ENCODE measurements around the gene SPEN. TPM values are rescaled to one million over a fixed set of nuclear protein-coding genes. Genes with fewer than 3 reads are reported as not detected.
A peak's percentile ranks its signal among the peaks of the same experiment; 100 is the strongest.

Gene SPEN
- total and polyA plus RNA-seq, 9 of the 15 experiments (the other 6 are each of a cell fraction or from before 2014, with no cell fraction given) = 5.7 to 87.5 (median 27.2) TPM

DNA sequence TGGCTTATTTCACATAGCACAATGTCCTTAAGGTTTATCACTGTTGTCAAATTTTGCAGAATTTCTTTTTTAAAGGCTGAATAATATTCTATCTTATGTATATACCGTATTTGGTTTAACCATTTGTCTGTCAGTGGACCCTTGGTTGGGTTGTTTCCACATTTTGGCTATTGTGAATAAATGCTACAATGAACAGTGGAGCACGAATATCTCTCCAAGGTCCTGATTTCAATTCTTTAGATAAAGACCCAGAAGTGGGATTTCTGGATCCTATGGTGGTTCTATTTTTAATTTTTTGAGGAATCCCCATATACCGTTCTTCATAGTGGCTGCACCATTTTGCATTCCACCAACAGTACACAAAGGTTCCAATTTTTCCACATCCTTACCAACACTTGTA, 134.2 kb downstream of the SPEN start:
- BruUV-seq (replicated peaks) = no TSS peak
- no peak overlapping the region for H2AFZ ChIP-seq (ENCODE audit: low read depth, low read length)
- no peaks in the 10 kb centered on the region for H4K20me1 ChIP-seq (replicated peaks; ENCODE audit: control insufficient read depth, insufficient read depth, low read length)
- DNase-seq (ENCODE audit: extremely low read depth in 1 of 4, low spot score in 3 of 4) (no peak), ATAC-seq (no peak), FAIRE-seq (no peak)
- peaks cover 13% of the 10 kb centered on the region for H3K9me3 ChIP-seq (replicated peaks; ENCODE audit: control insufficient read depth, insufficient read depth, low read depth, low read length)
- H3K4me1 ChIP-seq (replicated peaks in 1 of 2; ENCODE audit: control insufficient read depth in 2 of 2, insufficient read depth in 2 of 2, low read length in 2 of 2) = peaks cover 0 to 2% of the 10 kb centered on the region in 2 experiments; a peak in 2 of 5 replicates
- no peaks in the 10 kb centered on the region for H3K36me3 ChIP-seq (ENCODE audit: control insufficient read depth, insufficient read depth, low read length)
- POLR2A ChIA-PET = no interaction called here
- in situ Hi-C loops (cut with MboI) (no loop called here), intact Hi-C loops (cut with micrococcal nuclease) (no loop called here)
- no peak overlapping the region for H3K9ac ChIP-seq (ENCODE audit: insufficient read depth in 1 of 2, low read depth in 2 of 2, low read length in 2 of 2)
- H3K27ac ChIP-seq (ENCODE audit: extremely low read depth, low read depth, low read length) = no peak overlapping the region
- H3K79me2 ChIP-seq (ENCODE audit: control insufficient read depth, insufficient read depth, low read length) = no peaks in the 10 kb centered on the region
- CTCF ChIA-PET (ENCODE audit: low intra/inter-chr PET ratio) = no interaction called here
- TF ChIP-seq GTF2E2 (tag; IDR thresholded peaks at IDR 0.05) (no peak), TEAD4 (IDR thresholded peaks at IDR 0.05; ENCODE audit: low read length) (no peak), TEAD4 (CRISPR knock-in tag; IDR thresholded peaks at IDR 0.05; ENCODE audit: borderline replicate concordance) (no peak), FOXJ2 (tag; IDR thresholded peaks at IDR 0.05) (no peak)
- TF ChIP-seq, protein P1, sequence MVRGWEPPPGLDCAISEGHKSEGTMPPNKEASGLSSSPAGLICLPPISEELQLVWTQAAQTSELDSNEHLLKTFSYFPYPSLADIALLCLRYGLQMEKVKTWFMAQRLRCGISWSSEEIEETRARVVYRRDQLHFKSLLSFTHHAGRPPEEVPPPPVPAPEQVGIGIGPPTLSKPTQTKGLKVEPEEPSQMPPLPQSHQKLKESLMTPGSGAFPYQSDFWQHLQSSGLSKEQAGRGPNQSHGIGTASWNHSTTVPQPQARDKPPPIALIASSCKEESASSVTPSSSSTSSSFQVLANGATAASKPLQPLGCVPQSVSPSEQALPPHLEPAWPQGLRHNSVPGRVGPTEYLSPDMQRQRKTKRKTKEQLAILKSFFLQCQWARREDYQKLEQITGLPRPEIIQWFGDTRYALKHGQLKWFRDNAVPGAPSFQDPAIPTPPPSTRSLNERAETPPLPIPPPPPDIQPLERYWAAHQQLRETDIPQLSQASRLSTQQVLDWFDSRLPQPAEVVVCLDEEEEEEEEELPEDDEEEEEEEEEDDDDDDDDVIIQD (CRISPR knock-in tag; IDR thresholded peaks at IDR 0.05) = no peak
- TF ChIP-seq, protein P2, sequence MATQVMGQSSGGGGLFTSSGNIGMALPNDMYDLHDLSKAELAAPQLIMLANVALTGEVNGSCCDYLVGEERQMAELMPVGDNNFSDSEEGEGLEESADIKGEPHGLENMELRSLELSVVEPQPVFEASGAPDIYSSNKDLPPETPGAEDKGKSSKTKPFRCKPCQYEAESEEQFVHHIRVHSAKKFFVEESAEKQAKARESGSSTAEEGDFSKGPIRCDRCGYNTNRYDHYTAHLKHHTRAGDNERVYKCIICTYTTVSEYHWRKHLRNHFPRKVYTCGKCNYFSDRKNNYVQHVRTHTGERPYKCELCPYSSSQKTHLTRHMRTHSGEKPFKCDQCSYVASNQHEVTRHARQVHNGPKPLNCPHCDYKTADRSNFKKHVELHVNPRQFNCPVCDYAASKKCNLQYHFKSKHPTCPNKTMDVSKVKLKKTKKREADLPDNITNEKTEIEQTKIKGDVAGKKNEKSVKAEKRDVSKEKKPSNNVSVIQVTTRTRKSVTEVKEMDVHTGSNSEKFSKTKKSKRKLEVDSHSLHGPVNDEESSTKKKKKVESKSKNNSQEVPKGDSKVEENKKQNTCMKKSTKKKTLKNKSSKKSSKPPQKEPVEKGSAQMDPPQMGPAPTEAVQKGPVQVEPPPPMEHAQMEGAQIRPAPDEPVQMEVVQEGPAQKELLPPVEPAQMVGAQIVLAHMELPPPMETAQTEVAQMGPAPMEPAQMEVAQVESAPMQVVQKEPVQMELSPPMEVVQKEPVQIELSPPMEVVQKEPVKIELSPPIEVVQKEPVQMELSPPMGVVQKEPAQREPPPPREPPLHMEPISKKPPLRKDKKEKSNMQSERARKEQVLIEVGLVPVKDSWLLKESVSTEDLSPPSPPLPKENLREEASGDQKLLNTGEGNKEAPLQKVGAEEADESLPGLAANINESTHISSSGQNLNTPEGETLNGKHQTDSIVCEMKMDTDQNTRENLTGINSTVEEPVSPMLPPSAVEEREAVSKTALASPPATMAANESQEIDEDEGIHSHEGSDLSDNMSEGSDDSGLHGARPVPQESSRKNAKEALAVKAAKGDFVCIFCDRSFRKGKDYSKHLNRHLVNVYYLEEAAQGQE (IDR thresholded peaks at IDR 0.05; ENCODE audit: borderline replicate concordance) = peak; percentile 47
- TF ChIP-seq, protein P2 (CRISPR knock-in tag; IDR thresholded peaks at IDR 0.05; ENCODE audit: low read depth) = no peak
- no peaks in the 10 kb centered on the region for H3K27me3 ChIP-seq (ENCODE audit: control insufficient read depth in 2 of 2, insufficient read depth in 2 of 2, low read length in 2 of 2)
- no peak overlapping the region for H3K4me3 ChIP-seq
- H3K9me1 ChIP-seq (ENCODE audit: control insufficient read depth, insufficient read depth, low read length) = no peaks in the 10 kb centered on the region
- 13% methylated on average over 3 of the region's 3 CpGs for WGBS (ENCODE audit: insufficient coverage, low coverage, missing lambda C conversion rate)
- H3K4me2 ChIP-seq (ENCODE audit: insufficient read depth, low read length) = no peak overlapping the region

All from K562 (cell line).